SKM-1 treated with dmso at 0.1 percent for 144 hours (cell line): ENCODE results near the gene NAA20.
A peak's percentile ranks its signal among the peaks of the same experiment; 100 is the strongest.

Source experiments
- DNase-seq: peaks from one replicate; lab custom pipeline; 2025; ENCODE audit not compliant: unreplicated experiment; lab: John Stamatoyannopoulos, UW

The NAA20 gene, protein sequence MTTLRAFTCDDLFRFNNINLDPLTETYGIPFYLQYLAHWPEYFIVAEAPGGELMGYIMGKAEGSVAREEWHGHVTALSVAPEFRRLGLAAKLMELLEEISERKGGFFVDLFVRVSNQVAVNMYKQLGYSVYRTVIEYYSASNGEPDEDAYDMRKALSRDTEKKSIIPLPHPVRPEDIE

GRCh38 chr20:20017001-20017843, at the start of gene NAA20:
TSS of gene NAA20 (plus strand) at chr20:20017362. CDS start at chr20:20017397, 35 bp downstream.
- peak; percentile 91 for DNase-seq

GRCh38 chr20:19967445-19967844, 49.7 kb upstream of the NAA20 start:
- DNase-seq, result no peak

DNA sequence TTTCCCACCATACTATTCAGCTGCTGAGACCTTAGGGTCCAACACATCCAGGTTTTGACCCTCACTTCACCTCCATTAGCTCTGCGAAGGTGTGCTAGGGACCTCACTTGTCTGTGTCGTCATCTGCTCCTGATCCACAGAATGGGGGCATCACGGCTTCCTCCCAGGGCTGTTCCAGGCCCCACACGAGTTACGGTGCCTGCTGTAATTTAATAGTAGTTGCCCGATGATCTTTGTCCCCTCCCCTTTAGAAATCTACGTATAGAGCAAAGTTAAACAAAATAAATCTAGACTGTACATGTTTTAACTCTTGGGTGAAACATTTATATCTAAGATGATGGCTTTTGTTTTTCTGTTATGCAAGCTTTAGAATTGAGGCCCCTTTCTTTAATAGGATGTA, 49.1 kb upstream of the NAA20 start:
- no peak for DNase-seq

DNA sequence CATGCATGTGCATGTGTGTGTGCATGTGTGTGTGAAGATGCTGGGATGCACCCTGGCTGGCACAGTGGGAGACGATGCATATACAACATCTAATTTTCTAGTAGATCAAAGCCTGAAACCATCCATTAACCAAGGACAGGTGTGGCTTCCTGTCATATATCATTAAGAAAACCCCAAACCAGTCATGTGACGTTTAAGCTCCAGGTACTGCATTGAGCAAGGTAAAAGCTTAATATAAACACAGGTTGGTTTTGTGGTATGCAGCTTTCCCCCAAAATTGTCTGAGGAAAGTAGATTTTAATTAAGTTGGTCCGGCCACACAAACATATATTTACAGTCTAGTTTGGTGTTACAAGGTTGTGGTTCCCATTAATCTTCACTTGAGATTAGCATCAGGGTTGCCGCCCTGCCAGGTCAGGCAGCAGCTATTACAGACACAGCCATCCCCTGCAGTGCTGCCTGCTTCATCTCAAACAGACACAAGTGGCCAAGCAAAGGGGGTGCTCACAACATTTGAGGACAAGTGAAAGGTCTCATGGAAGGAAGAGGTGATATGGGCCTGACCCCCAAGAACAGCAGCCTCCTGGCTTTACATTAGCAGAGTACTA, 48.6 kb upstream of the NAA20 start:
- no peak for DNase-seq

DNA sequence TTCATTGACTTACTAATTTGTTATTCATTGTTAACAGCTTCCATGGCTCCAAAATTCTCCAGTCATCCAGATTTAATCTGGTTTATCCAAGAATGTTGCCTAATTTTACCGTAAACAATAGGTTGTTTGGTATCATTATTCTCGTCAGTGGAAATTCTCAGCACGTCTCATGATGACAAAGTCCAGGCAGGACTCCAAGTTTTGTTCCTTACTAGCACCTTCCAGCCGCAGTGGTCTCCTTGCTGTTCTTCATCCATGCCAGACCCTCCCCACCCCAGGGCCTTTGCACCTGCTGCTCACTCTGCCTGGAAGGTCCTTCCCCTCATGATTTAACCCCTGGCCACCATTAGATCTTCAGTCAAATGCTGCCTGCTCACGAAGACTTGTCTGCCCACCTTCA, 48.1 kb upstream of the NAA20 start:
- no peak for DNase-seq

- no peak for DNase-seq
Observed at GRCh38 chr20:19969507-19970255, 47.5 kb upstream of the NAA20 start.

- DNase-seq, result no peak
Observed at GRCh38 chr20:19970256-19970765, 46.9 kb upstream of the NAA20 start.

GRCh38 chr20:19971116-19971515, 46.0 kb upstream of the NAA20 start:
- DNase-seq, result no peak

DNA sequence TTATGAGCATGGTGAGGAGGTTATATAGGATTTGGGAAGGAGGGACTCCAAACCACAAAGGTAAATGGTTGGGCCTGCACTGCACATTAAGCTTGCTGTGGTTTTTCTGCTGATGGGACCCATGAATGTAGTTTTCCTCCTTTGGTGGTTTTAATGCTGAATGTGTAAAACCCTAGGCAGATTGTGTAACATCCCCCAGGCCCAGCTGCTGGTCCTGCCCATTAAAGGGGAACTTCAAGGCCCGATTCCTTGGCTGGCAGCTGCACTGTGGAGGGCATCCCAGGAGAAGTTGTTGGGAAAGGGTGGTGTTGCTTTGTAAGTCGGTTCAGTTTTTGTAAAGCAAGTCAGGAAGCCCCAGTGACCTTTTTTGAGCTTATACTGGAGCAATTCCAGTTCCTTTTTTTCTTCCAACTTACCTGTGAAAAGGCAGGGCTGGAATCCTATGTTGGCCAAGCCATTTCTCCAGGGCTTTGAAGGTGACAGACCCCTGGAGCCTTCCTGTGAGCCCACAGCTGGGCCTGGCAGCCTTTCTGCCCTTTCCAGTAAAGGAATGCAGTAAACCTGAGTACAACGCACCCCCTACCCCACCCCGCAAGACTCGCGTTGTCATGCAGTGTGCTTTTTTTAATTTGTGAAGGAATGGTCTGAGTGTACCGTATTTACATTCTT, 43.1 kb upstream of the NAA20 start:
- peak; percentile 69 for DNase-seq

DNA sequence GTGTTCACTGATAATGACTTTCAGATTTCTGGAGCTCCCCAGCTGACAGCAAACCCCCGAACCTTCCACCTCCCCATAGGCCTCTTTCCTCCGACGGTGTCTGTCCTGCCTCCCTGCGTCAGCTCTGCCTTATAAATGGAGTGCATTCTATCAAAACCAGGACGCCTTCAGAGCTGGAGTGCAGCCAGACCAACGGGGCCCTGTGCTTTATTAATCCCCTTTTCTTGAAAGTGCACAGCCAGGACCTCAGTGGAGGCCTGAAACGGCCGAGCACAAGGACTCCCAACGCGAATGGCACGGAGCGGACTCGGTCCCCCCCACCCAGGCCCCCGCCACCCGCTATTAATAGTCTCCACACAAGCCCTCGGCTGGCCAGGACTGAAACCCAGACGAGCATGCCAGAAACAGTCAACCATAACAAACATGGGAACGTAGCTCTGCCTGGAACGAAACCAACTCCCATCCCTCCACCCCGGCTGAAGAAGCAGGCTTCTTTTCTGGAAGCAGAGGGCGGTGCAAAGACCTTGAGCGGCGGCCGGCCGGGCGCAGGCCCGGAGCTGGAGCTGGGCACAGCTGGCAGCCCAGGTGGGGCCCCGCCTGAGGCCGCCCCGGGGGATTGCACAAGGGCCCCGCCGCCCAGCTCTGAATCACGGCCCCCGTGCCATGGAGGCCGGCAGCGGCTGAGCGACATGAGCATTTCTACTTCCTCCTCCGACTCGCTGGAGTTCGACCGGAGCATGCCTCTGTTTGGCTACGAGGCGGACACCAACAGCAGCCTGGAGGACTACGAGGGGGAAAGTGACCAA, 42.3 kb upstream of the NAA20 start:
- no peak for DNase-seq

GRCh38 chr20:19975436-19975799, 41.7 kb upstream of the NAA20 start:
- no peak for DNase-seq

DNA sequence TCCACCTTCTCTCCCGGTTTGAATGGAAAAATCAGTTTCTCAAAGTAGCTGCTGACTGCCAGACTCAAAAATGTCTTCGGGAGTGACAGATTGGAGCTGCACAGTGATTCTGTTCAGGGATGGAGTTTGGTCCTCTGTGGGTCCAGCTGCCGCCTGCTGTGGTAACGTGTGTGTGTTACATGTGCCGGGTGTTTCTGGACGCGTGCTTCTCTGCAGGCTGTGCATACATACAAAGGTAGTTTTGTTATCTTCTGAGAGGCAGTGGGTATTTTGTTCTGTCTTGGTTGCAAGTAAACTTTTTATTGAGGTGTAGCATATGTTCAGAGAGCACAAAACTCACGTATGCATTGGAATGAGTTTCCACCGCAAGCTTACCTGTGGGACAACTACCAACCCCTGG, 41.3 kb upstream of the NAA20 start:
- DNase-seq, result no peak

DNA sequence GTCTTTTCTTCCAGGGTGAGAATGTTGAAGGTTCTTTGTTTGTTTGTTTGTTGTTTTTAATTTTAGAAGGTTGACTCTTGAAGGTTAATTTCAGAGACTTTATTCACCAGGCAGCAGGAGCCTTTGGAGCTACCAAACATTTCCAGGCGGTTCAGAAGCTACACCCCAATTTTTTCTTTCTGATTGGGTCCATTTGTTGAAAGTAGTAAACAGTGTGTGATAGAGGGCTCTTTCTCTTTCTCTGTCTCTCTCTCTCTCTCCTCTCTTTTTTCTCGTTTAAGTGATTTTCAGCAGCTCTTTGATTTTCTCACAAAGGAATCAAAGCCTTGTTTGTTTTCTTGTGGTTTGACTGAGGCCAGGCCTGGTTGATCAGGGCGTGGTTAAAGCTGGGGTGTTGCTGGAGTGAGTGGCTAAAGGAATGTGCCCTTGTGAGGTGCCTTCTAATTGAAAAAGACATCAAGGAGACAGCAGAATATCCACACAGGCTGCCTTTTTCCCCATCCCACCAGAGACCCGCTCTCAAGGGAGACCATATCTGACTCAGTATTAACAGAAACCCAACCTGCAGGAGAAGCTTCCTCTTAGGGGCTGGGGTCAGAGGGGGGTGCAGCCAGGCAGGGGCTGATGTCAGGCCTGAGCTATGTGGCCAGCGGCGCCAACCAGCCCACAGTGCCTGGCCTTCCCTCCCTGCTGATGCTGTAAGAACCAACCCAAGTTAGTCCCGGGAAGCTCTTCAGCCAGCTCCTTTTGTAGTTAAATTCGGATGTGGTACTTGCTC, 40.4 kb upstream of the NAA20 start:
- no peak for DNase-seq

GRCh38 chr20:19977373-19977770, 39.8 kb upstream of the NAA20 start:
- DNase-seq, result no peak

- no peak for DNase-seq
Observed at GRCh38 chr20:19978511-19979210, 38.5 kb upstream of the NAA20 start.

DNA sequence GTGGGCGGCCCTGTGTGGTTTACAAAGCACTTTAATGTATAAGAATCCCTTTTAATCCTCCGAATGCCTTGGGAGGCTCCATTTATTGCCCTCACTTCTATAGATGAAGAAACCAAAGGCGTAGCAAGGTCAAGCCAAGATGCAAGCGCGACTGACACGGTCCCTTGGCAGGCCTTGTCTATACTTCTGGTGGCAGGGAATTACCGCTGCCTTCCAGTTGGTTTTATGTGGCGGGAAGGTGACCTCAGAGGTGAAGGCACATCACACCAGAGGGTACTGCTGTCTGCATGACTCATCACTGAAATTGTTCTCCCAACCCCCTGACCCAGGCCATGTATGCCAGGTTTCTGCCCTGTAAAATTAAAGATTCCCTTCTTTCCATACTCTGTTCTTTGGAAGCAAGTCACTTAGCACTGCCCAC, 36.1 kb upstream of the NAA20 start:
- no peak for DNase-seq

DNA sequence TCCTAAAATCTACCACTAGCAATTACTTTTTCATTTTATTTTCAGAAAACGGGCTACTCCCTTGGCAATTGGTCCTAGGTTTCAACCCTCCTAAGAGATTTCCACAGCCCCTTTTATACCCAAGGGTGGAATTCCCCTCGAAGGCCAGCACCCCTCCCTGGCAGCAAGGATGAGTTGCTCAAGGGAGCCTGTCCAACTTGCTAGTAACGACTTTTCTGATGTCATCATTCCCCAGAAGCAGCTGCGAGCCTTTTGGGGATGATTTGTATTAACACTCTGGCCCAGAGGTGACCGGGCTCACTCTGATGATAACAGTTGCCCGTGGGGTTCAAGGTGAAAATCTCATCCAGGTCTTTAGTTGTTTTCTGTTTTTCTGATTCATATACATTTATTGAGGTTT, 30.7 kb upstream of the NAA20 start:
- DNase-seq, result no peak

- no peak for DNase-seq
Observed at GRCh38 chr20:19987046-19987445, 30.1 kb upstream of the NAA20 start.

DNA sequence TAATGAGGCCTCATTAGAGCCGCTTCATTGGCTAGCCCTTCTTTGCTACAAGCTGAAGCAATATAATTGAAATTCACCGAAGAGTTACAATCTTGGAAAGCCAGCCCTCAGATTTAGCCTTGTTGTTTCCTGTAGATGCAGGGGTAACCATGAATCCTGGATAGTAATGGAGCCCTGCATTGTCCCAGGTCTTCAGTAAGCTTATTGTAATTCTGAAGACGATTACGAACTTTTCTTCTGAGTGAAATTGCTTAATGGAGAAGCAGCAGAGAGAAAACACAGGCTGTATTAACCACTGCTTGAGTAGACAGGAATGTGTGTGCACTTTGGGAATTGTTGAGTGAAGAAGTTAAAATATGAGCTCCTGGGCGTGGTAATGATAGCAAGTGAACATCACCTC, 26.3 kb upstream of the NAA20 start:
- DNase-seq, result no peak
